Uterus (tissue), 4 donors: ENCODE results near the gene RPAP3. TPM values are rescaled to one million over a fixed set of nuclear protein-coding genes. Genes with fewer than 3 reads are reported as not detected.

Source experiments
- DNase-seq, 2 donors: peaks; one replicate each; pipeline ENCODE4 v3.0.0-alpha.2; 2019 to 2020
- H3K27ac ChIP-seq, 2 donors: fragments of 200-600 bp; sonication (generic); 1 replicate in 1 of 2; 2 replicates in 1 of 2; pipeline ENCODE4 v1.5.1; 2016 to 2018
- H3K27me3 ChIP-seq, 2 donors: fragments of 200-600 bp; sonication (generic); one replicate each; pipeline ENCODE4 v1.5.1; 2018 to 2019; ENCODE audit warnings: control low read depth in 1 of 2
- H3K36me3 ChIP-seq, 2 donors: fragments of 200-600 bp; sonication (generic); one replicate each; pipeline ENCODE4 v1.5.1; 2019; ENCODE audit warnings: control low read depth in 1 of 2
- H3K4me1 ChIP-seq, 2 donors: fragments of 200-600 bp; sonication (generic); one replicate each; pipeline ENCODE4 v1.5.1; 2018 to 2019; ENCODE audit warnings: control low read depth in 1 of 2
- H3K4me3 ChIP-seq, 2 donors: fragments of 200-600 bp; sonication (generic); 1 replicate in 1 of 2; 2 replicates in 1 of 2; pipeline ENCODE4 v1.5.1; 2018 to 2019; ENCODE audit warnings: mild to moderate bottlenecking in 1 of 2
- H3K9me3 ChIP-seq, 2 donors: fragments of 200-600 bp; sonication (generic); one replicate each; pipeline ENCODE4 v1.5.1; 2019; ENCODE audit warnings: control low read depth in 1 of 2
- POLR2A ChIP-seq, 2 donors: fragments of 450-650 bp; IDR thresholded peaks; one replicate each; pipeline ENCODE4 v1.6.1; 2016; ENCODE audit warnings: antibody characterized with exemption in 2 of 2, mild to moderate bottlenecking in 1 of 2, moderate library complexity in 1 of 2
- intact Hi-C: fragments of 100-400 bp; cut with DNase I; formaldehyde crosslinking; loops from one replicate; pipeline ENCODE4 v1.15.1; 2023; ENCODE audit warnings: low total_unique reads
- total RNA-seq, 4 donors: library from RNA; depleted of rRNA in 3 of 4; stranded (reverse); fragments of >200 nt in 3 of 4; gene quantifications; one replicate each; pipeline versions ENCODE4 v1.1.0 to v1.2.4, GENCODE V29; 2014 to 2023
- TF ChIP-seq, protein P1 (sequence below), 4 experiments: fragments of 200-600 bp in 2 of 4; fragments of 450-650 bp in 2 of 4; sonication (generic) in 2 of 4; IDR thresholded peaks; one replicate each; pipeline ENCODE4 v1.5.1; 2016 to 2019; ENCODE audit warnings: antibody characterized with exemption in 4 of 4, mild to moderate bottlenecking in 2 of 4, moderate library complexity in 1 of 4
- donor health status: DM: yes; HTN: yes; CAD: no.

Gene RPAP3
- total RNA-seq, 4 donors from 2014 or later = 16.8 to 33.6 (median 22.2) TPM

GRCh38 chr12:47705229-47705565, 633 bp downstream of the RPAP3 start:
- TF ChIP-seq, protein P1, sequence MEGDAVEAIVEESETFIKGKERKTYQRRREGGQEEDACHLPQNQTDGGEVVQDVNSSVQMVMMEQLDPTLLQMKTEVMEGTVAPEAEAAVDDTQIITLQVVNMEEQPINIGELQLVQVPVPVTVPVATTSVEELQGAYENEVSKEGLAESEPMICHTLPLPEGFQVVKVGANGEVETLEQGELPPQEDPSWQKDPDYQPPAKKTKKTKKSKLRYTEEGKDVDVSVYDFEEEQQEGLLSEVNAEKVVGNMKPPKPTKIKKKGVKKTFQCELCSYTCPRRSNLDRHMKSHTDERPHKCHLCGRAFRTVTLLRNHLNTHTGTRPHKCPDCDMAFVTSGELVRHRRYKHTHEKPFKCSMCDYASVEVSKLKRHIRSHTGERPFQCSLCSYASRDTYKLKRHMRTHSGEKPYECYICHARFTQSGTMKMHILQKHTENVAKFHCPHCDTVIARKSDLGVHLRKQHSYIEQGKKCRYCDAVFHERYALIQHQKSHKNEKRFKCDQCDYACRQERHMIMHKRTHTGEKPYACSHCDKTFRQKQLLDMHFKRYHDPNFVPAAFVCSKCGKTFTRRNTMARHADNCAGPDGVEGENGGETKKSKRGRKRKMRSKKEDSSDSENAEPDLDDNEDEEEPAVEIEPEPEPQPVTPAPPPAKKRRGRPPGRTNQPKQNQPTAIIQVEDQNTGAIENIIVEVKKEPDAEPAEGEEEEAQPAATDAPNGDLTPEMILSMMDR (IDR thresholded peaks at IDR 0.05) = no peak
- TF ChIP-seq POLR2A (IDR thresholded peaks at IDR 0.05) = no peak
- Histone ChIP-seq H3K4me1 (no peaks in the 10 kb centered on the region), H3K36me3 (no peaks in the 10 kb centered on the region), H3K9me3 (no peaks in the 10 kb centered on the region), H3K4me3 (peak overlapping the region; percentile 59 to 88), H3K27ac (peak overlapping the region; percentile 79 to 91), H3K27me3 (no peaks in the 10 kb centered on the region)
- intact Hi-C loops = no loop called here
- DNase-seq = no peak

GRCh38 chr12:47704719-47705118, 1.1 kb downstream of the RPAP3 start:
- Histone ChIP-seq H3K4me3 (peak overlapping the region in 1 of 2 donors; percentile 59), H3K36me3 (no peaks in the 10 kb centered on the region), H3K27ac (no peak overlapping the region), H3K9me3 (no peaks in the 10 kb centered on the region), H3K27me3 (no peaks in the 10 kb centered on the region), H3K4me1 (no peaks in the 10 kb centered on the region)
- DNase-seq = no peak
- intact Hi-C loops = no loop called here
- TF ChIP-seq, protein P1 (IDR thresholded peaks at IDR 0.05) = no peak
- no peak for TF ChIP-seq POLR2A (IDR thresholded peaks at IDR 0.05)

DNA sequence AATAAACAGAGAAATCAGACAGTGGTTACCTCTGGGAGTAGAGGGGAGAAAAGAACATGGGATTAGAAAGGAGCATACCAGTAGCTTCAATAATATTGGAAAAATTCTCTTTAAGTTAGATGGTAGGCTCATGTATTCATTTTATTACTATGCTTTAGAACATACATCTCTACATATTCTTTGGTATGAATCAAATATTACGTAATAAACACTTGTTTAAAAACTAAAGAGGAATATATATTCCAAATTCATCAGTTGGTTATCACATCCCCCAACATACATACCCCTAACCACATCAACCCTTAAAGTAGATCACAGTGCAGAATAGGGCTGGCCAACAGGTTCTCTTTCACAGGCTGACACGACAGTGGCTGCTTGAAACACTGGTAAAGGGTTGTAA, 5.6 kb downstream of the RPAP3 start:
- intact Hi-C loops = no loop called here
- no peak for DNase-seq
- no peaks in the 10 kb centered on the region for H3K9me3 ChIP-seq
- no peaks in the 10 kb centered on the region for H3K27me3 ChIP-seq
- H3K4me1 ChIP-seq = no peaks in the 10 kb centered on the region
- no peaks in the 10 kb centered on the region for H3K36me3 ChIP-seq
- H3K27ac ChIP-seq = no peak overlapping the region
- TF ChIP-seq, protein P1 (IDR thresholded peaks at IDR 0.05) = no peak
- TF ChIP-seq POLR2A (IDR thresholded peaks at IDR 0.05) = no peak
- H3K4me3 ChIP-seq = no peak overlapping the region

DNA sequence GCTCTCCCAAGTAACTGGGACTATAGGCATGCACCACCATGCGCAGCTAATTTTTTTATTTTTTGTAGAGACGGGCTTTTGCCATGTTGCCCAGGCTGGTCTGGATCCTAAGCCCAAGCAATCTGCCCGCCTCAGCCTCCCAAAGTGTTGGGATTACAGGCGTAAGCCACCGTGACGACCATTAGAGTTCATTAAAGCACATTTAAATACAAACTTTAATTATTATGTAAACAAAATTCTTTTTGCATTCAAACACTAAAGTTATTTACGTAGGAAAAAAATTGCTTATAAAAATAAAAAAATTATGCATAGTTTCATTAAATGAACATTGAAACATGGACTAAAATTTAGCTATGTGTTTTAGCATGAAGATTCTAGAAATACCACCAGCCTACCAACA, 7.2 kb downstream of the RPAP3 start:
- H3K9me3 ChIP-seq = no peaks in the 10 kb centered on the region
- intact Hi-C loops = no loop called here
- H3K27ac ChIP-seq = no peak overlapping the region
- no peaks in the 10 kb centered on the region for H3K4me1 ChIP-seq
- no peak overlapping the region for H3K4me3 ChIP-seq
- no peak for DNase-seq
- no peaks in the 10 kb centered on the region for H3K27me3 ChIP-seq
- no peak for TF ChIP-seq POLR2A (IDR thresholded peaks at IDR 0.05)
- TF ChIP-seq, protein P1 (IDR thresholded peaks at IDR 0.05) = no peak
- no peaks in the 10 kb centered on the region for H3K36me3 ChIP-seq

- H3K27ac ChIP-seq = no peak overlapping the region
- H3K9me3 ChIP-seq = no peaks in the 10 kb centered on the region
- TF ChIP-seq, protein P1 (IDR thresholded peaks at IDR 0.05) = no peak
- TF ChIP-seq POLR2A (IDR thresholded peaks at IDR 0.05) = no peak
- H3K4me1 ChIP-seq = no peaks in the 10 kb centered on the region
- no peak for DNase-seq
- no peaks in the 10 kb centered on the region for H3K36me3 ChIP-seq
- intact Hi-C loops = no loop called here
- no peak overlapping the region for H3K4me3 ChIP-seq
- no peaks in the 10 kb centered on the region for H3K27me3 ChIP-seq
Observed at GRCh38 chr12:47698055-47698454, 7.8 kb downstream of the RPAP3 start.
